ENCODE data around the gene NSD2. TPM values are rescaled to one million over a fixed set of nuclear protein-coding genes. Genes with fewer than 3 reads are reported as not detected.
A peak's percentile ranks its signal among the peaks of the same experiment; 100 is the strongest.
"Not testable (repeated sequence)": the region's sequence is repeated elsewhere in the genome, so short reads cannot be mapped to it uniquely, and the experiment has no call there.

The NSD2 gene
- total RNA-seq, 2 experiments from 2014 or later = 197 to 199 TPM

DNA sequence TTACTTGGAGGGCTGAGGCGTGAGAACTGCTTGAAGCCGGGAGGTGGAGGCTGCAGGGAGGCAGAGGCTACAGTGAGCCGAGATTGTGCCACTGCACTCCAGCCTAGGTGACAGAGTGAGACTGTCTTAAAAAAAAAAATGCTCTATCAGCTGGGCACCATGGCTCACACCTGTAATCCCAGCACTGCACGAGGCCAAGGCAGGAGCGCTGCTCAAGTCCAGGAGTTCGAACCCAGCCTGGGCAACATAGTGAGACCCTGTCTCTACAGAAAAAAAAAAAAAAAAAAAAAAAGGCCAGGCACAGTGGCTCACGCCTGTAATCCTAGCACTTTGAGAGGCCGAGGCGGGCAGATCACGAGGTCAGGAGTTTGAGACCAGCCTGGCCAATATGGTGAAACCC is 26.6 kb upstream of the NSD2 start:
- H3K27me3 Mint-ChIP-seq; DNase-seq; POLR2A ChIA-PET; intact Hi-C loops (cut with micrococcal nuclease); H3K9me3 Mint-ChIP-seq; H3K4me3 Mint-ChIP-seq; H3K4me1 Mint-ChIP-seq (ENCODE audit: low read depth); H3K27ac Mint-ChIP-seq: not testable (repeated sequence)
- CTCF ChIA-PET = interaction anchor here (4.3 kb wide), 1 partner anchor 55 kb away, joined by 25 read pairs; no protein-coding TSS in a partner anchor
- H3K36me3 Mint-ChIP-seq = peaks cover 24% of the 10 kb centered on the region

GRCh38 chr4:1846580-1846979 is 24.6 kb upstream of the NSD2 start:
- Mint-ChIP-seq H3K36me3 (peaks cover 19% of the 10 kb centered on the region), H3K9me3 (no peaks in the 10 kb centered on the region), H3K27me3 (no peaks in the 10 kb centered on the region), H3K27ac (no peak overlapping the region), H3K4me1 (ENCODE audit: low read depth) (peaks cover 10% of the 10 kb centered on the region), H3K4me3 (no peak overlapping the region)
- no peak for DNase-seq
- POLR2A ChIA-PET = no interaction called here
- intact Hi-C loops (cut with micrococcal nuclease) = no loop called here
- CTCF ChIA-PET = interaction anchor here (4.3 kb wide), 1 partner anchor 53 kb away, joined by 25 read pairs; no protein-coding TSS in a partner anchor

DNA sequence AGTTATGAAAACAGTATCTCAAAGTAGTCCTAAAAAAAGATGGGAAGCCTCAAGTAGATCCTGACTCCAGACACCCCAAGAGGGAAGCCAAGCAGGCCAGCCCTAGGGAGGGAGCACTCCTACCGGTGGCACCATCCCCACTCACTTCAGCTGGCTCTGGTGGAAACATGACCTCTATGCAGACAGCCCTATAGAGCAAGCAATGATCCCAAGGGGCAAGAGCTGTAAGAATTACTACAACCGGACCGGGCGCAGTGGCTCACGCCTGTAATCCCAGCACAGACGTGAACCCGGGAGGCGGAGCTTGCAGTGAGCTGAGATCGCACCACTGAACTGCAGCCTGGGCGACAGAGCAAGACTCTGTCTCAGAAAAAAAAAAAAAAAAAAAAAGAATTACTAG is 20.9 kb upstream of the NSD2 start:
- no peak overlapping the region for H3K4me3 Mint-ChIP-seq
- no peak overlapping the region for H3K27ac Mint-ChIP-seq
- intact Hi-C loops (cut with micrococcal nuclease) = loop anchor here (10.0 kb wide), 1 partner anchor 165 kb away; the partner anchor contains the start of gene FAM53A
- peaks cover 31% of the 10 kb centered on the region for H3K4me1 Mint-ChIP-seq (ENCODE audit: low read depth)
- H3K9me3 Mint-ChIP-seq = no peaks in the 10 kb centered on the region
- peaks cover 16% of the 10 kb centered on the region for H3K36me3 Mint-ChIP-seq
- no peak for DNase-seq
- ChIA-PET CTCF (no interaction called here), POLR2A (no interaction called here)
- no peaks in the 10 kb centered on the region for H3K27me3 Mint-ChIP-seq

DNA sequence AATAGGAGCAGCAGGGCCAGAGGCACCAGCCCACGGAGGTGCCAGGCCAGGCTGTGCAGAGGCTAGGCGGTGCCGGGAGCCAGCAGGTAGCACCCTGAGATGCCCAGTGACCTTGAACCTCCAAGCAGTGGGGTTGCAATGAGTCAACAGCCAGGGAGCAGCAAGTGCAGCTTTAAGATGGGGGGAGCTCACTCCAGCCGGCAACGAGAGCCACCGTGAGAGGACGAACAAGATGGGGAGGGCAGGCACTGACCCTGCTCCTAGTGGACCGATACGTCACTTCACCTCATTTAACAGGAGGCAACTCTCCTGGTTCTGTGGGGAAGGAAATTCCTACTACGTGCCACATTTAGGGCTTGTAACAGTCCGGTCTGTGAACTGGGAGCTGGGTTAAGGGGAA is 20.0 kb upstream of the NSD2 start:
- Mint-ChIP-seq H3K36me3 (peaks cover 16% of the 10 kb centered on the region), H3K27me3 (no peaks in the 10 kb centered on the region), H3K4me1 (ENCODE audit: low read depth) (peaks cover 31% of the 10 kb centered on the region), H3K9me3 (no peaks in the 10 kb centered on the region), H3K27ac (no peak overlapping the region), H3K4me3 (no peak overlapping the region)
- CTCF ChIA-PET = interaction anchor here (3.2 kb wide), 1 partner anchor 49 kb away, joined by 17 read pairs; no protein-coding TSS in a partner anchor
- intact Hi-C loops (cut with micrococcal nuclease) = loop anchor here (10.0 kb wide), 1 partner anchor 166 kb away; the partner anchor contains the start of gene FAM53A
- POLR2A ChIA-PET = no interaction called here
- no peak for DNase-seq

GRCh38 chr4:1851575-1852410 is 19.4 kb upstream of the NSD2 start:
- DNase-seq = no peak
- Mint-ChIP-seq H3K27me3 (no peaks in the 10 kb centered on the region), H3K4me1 (ENCODE audit: low read depth) (peaks cover 32% of the 10 kb centered on the region), H3K4me3 (no peak overlapping the region), H3K9me3 (no peaks in the 10 kb centered on the region), H3K27ac (no peak overlapping the region), H3K36me3 (peaks cover 11% of the 10 kb centered on the region)
- CTCF ChIA-PET = interaction anchor here (3.2 kb wide), 1 partner anchor 48 kb away, joined by 17 read pairs; no protein-coding TSS in a partner anchor
- intact Hi-C loops (cut with micrococcal nuclease) = loop anchor here (10.0 kb wide), 1 partner anchor 167 kb away; the partner anchor contains the start of gene FAM53A
- POLR2A ChIA-PET = no interaction called here

- H3K4me3 Mint-ChIP-seq = no peak overlapping the region
- H3K36me3 Mint-ChIP-seq = peaks cover 8% of the 10 kb centered on the region
- no peak for DNase-seq
- intact Hi-C loops (cut with micrococcal nuclease) = loop anchor here (10.0 kb wide), 1 partner anchor 168 kb away; the partner anchor contains the start of gene FAM53A
- H3K27ac Mint-ChIP-seq = no peak overlapping the region
- no peaks in the 10 kb centered on the region for H3K27me3 Mint-ChIP-seq
- POLR2A ChIA-PET = no interaction called here
- CTCF ChIA-PET = interaction anchor here (3.2 kb wide), 1 partner anchor 47 kb away, joined by 17 read pairs; no protein-coding TSS in a partner anchor
- H3K9me3 Mint-ChIP-seq = no peaks in the 10 kb centered on the region
- H3K4me1 Mint-ChIP-seq (ENCODE audit: low read depth) = peaks cover 40% of the 10 kb centered on the region
Observed at GRCh38 chr4:1852904-1853623, 18.1 kb upstream of the NSD2 start.

DNA sequence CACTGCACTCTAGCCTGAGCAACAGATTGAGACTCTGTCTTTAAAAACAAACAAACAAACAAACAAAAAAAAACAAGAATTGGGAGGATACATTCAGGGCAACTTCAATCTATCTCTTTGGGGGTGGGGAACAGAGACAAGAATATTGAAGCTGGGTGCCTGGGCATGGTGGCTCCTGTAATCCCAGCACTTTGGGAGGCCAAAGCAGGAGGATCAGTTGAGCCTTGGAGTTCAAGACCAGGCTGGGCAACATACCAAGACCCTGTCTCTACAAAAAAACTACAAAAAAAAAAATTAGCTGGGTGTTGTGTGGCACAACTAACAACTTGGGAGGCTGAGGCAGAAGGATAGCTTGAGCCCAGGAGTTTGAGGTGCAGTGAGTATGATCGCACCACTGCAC is 16.4 kb upstream of the NSD2 start:
- peaks cover 8% of the 10 kb centered on the region for H3K36me3 Mint-ChIP-seq
- no peaks in the 10 kb centered on the region for H3K27me3 Mint-ChIP-seq
- CTCF ChIA-PET = interaction anchor here (6.1 kb wide), 1 partner anchor 46 kb away, joined by 55 read pairs; no protein-coding TSS in a partner anchor
- H3K27ac Mint-ChIP-seq = no peak overlapping the region
- H3K4me1 Mint-ChIP-seq (ENCODE audit: low read depth) = peaks cover 40% of the 10 kb centered on the region
- no peak for DNase-seq
- intact Hi-C loops (cut with micrococcal nuclease) = loop anchor here (5.0 to 10.0 kb wide), 2 partner anchors 132 to 170 kb away; partner anchors contain the start of genes FAM53A, TACC3 and TMEM129
- POLR2A ChIA-PET = interaction anchor here (0.6 kb wide), 2 partner anchors 16 to 55 kb away, joined by 3 read pairs; no protein-coding TSS in a partner anchor
- H3K4me3 Mint-ChIP-seq = peak overlapping the region; percentile 77
- no peaks in the 10 kb centered on the region for H3K9me3 Mint-ChIP-seq

- no peak overlapping the region for H3K27ac Mint-ChIP-seq
- intact Hi-C loops (cut with micrococcal nuclease) = loop anchor here (1.0 to 10.0 kb wide), 4 partner anchors 15 to 171 kb away; partner anchors contain the start of genes FAM53A, TACC3 and TMEM129
Observed at GRCh38 chr4:1855333-1856070, 15.7 kb upstream of the NSD2 start.

DNA sequence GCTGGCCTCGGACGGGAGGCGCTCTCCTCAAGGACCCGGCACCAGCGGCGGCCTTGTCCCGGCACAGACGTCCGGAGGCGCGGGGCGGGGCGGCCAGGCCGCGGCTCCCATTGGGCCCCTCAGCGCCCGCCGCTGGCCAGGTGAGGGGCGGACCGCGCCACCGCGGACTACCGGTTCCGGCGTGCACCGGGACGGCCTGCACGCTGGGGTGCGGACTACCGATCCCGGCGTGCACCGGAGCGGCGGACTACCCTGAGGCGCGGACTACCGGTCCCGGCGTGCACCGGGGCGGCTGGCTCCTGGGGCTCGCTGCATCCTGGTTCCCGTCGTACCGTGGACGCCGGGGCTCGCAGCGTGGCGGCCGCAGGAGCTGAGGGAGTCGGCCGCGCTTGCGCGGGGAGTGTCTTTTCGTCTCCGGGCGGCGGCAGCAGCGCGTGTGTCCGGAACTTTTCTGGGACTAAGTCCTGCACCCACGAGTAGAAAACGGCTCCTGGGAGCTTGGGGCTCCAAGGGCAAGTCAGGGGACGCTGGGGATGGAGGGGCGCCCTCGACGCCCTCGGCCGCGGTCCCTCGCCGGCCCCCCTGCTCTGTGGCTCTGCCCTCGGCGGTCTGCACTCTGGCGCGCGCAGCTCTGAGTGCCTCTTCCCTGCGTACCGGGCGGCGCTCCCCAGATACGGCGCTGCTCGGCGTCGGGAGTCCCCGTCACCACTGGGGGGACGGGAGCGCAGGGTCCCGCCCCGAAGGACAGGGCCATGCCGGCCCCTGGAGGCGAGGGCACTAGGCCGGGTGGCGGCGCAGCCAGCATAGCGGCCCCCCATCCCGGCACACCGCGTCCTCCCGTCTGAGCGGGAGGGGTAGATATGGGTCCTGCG is 14.9 kb upstream of the NSD2 start, which contains the start of gene LETM1:
TSS of gene LETM1 (minus strand) at position 86 of the 872 bp plus-strand sequence. CDS start 206 bp downstream, outside the sequence.
- Mint-ChIP-seq H3K9me3 (no peaks in the 10 kb centered on the region), H3K27ac (peak within 1 kb of the TSS; percentile 49)

More at GRCh38 chr4:1855333-1856070, 15.7 kb upstream of the NSD2 start:
- DNase-seq = peak; percentile 29
- ChIA-PET POLR2A (interaction anchor here (0.6 to 3.6 kb wide), 6 partner anchors 13 to 172 kb away, joined by 3 to 31 read pairs (median 4); partner anchors contain the start of gene NSD2), CTCF (interaction anchor here (1.0 to 6.1 kb wide), 3 partner anchors 15 to 45 kb away, joined by 3 to 55 read pairs (median 3); no protein-coding TSS in a partner anchor)
- Mint-ChIP-seq H3K36me3 (peaks cover 8% of the 10 kb centered on the region), H3K9me3 (no peaks in the 10 kb centered on the region), H3K4me3 (peak overlapping the region; percentile 79), H3K27me3 (no peaks in the 10 kb centered on the region), H3K4me1 (ENCODE audit: low read depth) (peaks cover 37% of the 10 kb centered on the region)

More for the DNA sequence above, 14.9 kb upstream of the NSD2 start, which contains the start of gene LETM1:
- Mint-ChIP-seq H3K4me3 (peak within 1 kb of the TSS; percentile 79), H3K4me1 (ENCODE audit: low read depth) (peaks cover 31% of the 10 kb centered on the region), H3K27me3 (no peaks in the 10 kb centered on the region), H3K36me3 (peaks cover 8% of the 10 kb centered on the region)
- DNase-seq = peak; percentile 96
- CTCF ChIA-PET = interaction anchor here (0.6 to 6.1 kb wide), 7 partner anchors 12 to 167 kb away, joined by 3 to 55 read pairs (median 5); no protein-coding TSS in a partner anchor
- POLR2A ChIA-PET = interaction anchor here (0.9 to 3.6 kb wide), 5 partner anchors 9 to 173 kb away, joined by 3 to 31 read pairs (median 5); partner anchors contain the start of gene NSD2
- intact Hi-C loops (cut with micrococcal nuclease) = loop anchor here (1.0 to 10.0 kb wide), 4 partner anchors 14 to 172 kb away; partner anchors contain the start of genes FAM53A, TACC3 and TMEM129
